Fibroblast of the aortic adventitia (primary cell): ENCODE measurements around the gene ST6GALNAC5. TPM values are rescaled to one million over a fixed set of nuclear protein-coding genes. Genes with fewer than 3 reads are reported as not detected.

Experiments
- DNase-seq: peaks from one replicate; pipeline ENCODE4 v3.0.0-alpha.2; 2010; ENCODE audit warnings: low read depth
- H3K4me3 ChIP-seq: 2 replicates; pipeline ENCODE4 v1.5.1; 2011; ENCODE audit warnings: low read depth, mild to moderate bottlenecking, control low read depth, low read length, moderate library complexity
- CTCF ChIP-seq: IDR thresholded peaks from 2 replicates; pipeline ENCODE4 v1.5.1; 2011; ENCODE audit warnings: mild to moderate bottlenecking, low read length, control low read depth, inconsistent platforms; ENCODE audit not compliant: insufficient read depth
- total RNA-seq: library from RNA; depleted of rRNA; stranded (reverse); fragments of >200 nt; gene quantifications from 2 replicates; pipeline ENCODE4 v1.2.3, GENCODE V29; 2012; ENCODE audit warnings: low replicate concordance

The ST6GALNAC5 gene
- total RNA-seq, 1 donor = 0.09 TPM

- no peak for DNase-seq
- TF ChIP-seq CTCF = no peak
- no peak overlapping the region for H3K4me3 ChIP-seq
Measured at GRCh38 chr1:76832521-76832920, 34.8 kb upstream of the ST6GALNAC5 start.

- H3K4me3 ChIP-seq = no peak overlapping the region
- DNase-seq = no peak
- TF ChIP-seq CTCF = no peak
Measured at GRCh38 chr1:76833151-76833550, 34.1 kb upstream of the ST6GALNAC5 start.

- DNase-seq = no peak
- TF ChIP-seq CTCF = no peak
- H3K4me3 ChIP-seq = no peak overlapping the region
Measured at GRCh38 chr1:76833856-76834255, 33.4 kb upstream of the ST6GALNAC5 start.

GRCh38 chr1:76835203-76835602, 32.1 kb upstream of the ST6GALNAC5 start:
- no peak for DNase-seq
- no peak overlapping the region for H3K4me3 ChIP-seq
- TF ChIP-seq CTCF = no peak

- no peak overlapping the region for H3K4me3 ChIP-seq
- no peak for TF ChIP-seq CTCF
- no peak for DNase-seq
Measured at GRCh38 chr1:76840278-76840677, 27.0 kb upstream of the ST6GALNAC5 start.

- no peak for DNase-seq
- no peak for TF ChIP-seq CTCF
- H3K4me3 ChIP-seq = no peak overlapping the region
Measured at GRCh38 chr1:76841460-76841859, 25.8 kb upstream of the ST6GALNAC5 start.

- no peak for DNase-seq
- no peak for TF ChIP-seq CTCF
- H3K4me3 ChIP-seq = no peak overlapping the region
Measured at GRCh38 chr1:76843821-76844464, 23.3 kb upstream of the ST6GALNAC5 start.
